ENCODE data around the gene MLX. TPM values are rescaled to one million over a fixed set of nuclear protein-coding genes. Genes with fewer than 3 reads are reported as not detected.
"Not testable (repeated sequence)": the region's sequence is repeated elsewhere in the genome, so short reads cannot be mapped to it uniquely, and the experiment has no call there.

Gene MLX
- total and polyA plus RNA-seq, 7 donors = 45.2 to 108 (median 67.9) TPM

DNA sequence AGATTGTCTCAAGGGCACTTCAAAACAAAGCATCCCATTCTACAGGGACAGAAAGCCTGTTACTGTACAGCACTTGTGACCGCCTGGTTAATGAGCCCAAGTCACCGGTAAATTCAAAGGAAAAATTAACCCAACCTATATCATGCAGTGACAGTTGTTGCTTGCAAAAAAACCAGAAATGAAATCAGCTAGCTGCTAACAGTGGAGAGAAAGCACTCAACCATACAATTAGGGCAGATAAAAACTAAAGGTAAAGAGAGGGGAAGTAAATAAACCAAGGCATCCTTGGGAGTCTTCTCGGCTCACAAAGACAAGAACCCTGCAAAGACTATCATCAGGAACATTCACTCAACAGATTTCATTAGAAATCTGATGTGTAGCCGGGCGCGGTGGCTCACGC is 36.4 kb downstream of the MLX start:
- intact Hi-C loops (cut with DNase I) = no loop called here
- TF ChIP-seq, protein P1, sequence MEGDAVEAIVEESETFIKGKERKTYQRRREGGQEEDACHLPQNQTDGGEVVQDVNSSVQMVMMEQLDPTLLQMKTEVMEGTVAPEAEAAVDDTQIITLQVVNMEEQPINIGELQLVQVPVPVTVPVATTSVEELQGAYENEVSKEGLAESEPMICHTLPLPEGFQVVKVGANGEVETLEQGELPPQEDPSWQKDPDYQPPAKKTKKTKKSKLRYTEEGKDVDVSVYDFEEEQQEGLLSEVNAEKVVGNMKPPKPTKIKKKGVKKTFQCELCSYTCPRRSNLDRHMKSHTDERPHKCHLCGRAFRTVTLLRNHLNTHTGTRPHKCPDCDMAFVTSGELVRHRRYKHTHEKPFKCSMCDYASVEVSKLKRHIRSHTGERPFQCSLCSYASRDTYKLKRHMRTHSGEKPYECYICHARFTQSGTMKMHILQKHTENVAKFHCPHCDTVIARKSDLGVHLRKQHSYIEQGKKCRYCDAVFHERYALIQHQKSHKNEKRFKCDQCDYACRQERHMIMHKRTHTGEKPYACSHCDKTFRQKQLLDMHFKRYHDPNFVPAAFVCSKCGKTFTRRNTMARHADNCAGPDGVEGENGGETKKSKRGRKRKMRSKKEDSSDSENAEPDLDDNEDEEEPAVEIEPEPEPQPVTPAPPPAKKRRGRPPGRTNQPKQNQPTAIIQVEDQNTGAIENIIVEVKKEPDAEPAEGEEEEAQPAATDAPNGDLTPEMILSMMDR (IDR thresholded peaks at IDR 0.05) = no peak
- no peaks in the 10 kb centered on the region for H3K27me3 ChIP-seq (ENCODE audit: insufficient read depth in 3 of 3, low read length in 2 of 3)
- H3K27ac ChIP-seq = no peak overlapping the region
- peaks cover 3 to 18% of the 10 kb centered on the region in 2 donors for H3K36me3 ChIP-seq (ENCODE audit: insufficient read depth in 1 of 2, low read depth in 1 of 2)
- no peak overlapping the region for H3K4me3 ChIP-seq
- DNase-seq = no peak
- WGBS, 3 donors = 90 to 92% (median 91%) methylated on average over 7 of the region's 7 CpGs
- no peaks in the 10 kb centered on the region for H3K9me3 ChIP-seq
- no peak for ATAC-seq
- H3K4me1 ChIP-seq = peaks cover 51% of the 10 kb centered on the region

DNA sequence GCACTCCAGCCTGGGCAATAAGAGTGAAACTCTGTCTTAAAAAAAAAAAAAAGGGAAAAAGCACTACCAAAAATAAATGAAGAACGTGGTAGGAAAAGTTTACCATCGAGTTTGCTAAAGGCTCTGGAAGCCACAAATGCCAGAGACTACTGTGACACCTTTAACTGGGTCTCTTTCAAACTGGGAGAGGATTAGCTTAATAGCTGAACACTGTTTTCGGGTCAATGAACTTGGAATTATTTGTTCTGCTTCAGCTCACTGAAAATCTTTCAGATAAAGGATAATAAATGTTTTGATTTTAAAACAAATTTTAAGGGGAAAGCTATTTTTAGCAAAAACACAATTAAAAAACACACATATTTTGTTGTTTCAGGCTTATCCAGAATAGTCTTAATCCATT is 40.9 kb downstream of the MLX start:
- H3K4me3 ChIP-seq = peak overlapping the region; percentile 79
- no peak for DNase-seq
- peak overlapping the region; percentile 90 for H3K27ac ChIP-seq
- H3K36me3 ChIP-seq (ENCODE audit: insufficient read depth in 1 of 2, low read depth in 1 of 2) = peaks cover 10 to 33% of the 10 kb centered on the region in 2 donors
- TF ChIP-seq, protein P1 (IDR thresholded peaks at IDR 0.05) = no peak
- ATAC-seq = no peak
- H3K9me3 ChIP-seq = no peaks in the 10 kb centered on the region
- no peaks in the 10 kb centered on the region for H3K27me3 ChIP-seq (ENCODE audit: insufficient read depth in 3 of 3, low read length in 2 of 3)
- H3K4me1 ChIP-seq = peaks cover 40% of the 10 kb centered on the region
- intact Hi-C loops (cut with DNase I) = no loop called here
- 13 to 37% (median 14%) methylated on average over 3 of the region's 3 CpGs for WGBS, 3 donors

- H3K36me3 ChIP-seq (ENCODE audit: insufficient read depth in 1 of 2, low read depth in 1 of 2) = peaks cover 10 to 34% of the 10 kb centered on the region in 2 donors
- WGBS, 3 donors = 0 to 1% (median 1%) methylated on average over 24 to 30 of the region's 30 CpGs
- DNase-seq (peak in 1 of 2 donors; percentile 57), ATAC-seq (peak; percentile 54 to 73 (median 62))
- H3K27ac ChIP-seq = peak overlapping the region; percentile 90
- no peaks in the 10 kb centered on the region for H3K9me3 ChIP-seq
- H3K27me3 ChIP-seq (ENCODE audit: insufficient read depth in 3 of 3, low read length in 2 of 3) = no peaks in the 10 kb centered on the region
- TF ChIP-seq, protein P1 (IDR thresholded peaks at IDR 0.05) = no peak
- H3K4me1 ChIP-seq = peaks cover 40% of the 10 kb centered on the region
- H3K4me3 ChIP-seq = peak overlapping the region; percentile 79
- intact Hi-C loops (cut with DNase I) = no loop called here
These were observed 41.6 kb downstream of the MLX start for GRCh38 chr17:42608305-42609181.

- H3K4me3 ChIP-seq = peak within 1 kb of the TSS; percentile 79
- intact Hi-C loops (cut with DNase I) = no loop called here
- H3K4me1 ChIP-seq = peaks cover 40% of the 10 kb centered on the region
- WGBS, 3 donors = 0 to 1% (median 0%) methylated on average over 63 to 66 of the region's 66 CpGs
- TF ChIP-seq, protein P1 (IDR thresholded peaks at IDR 0.05) = peak; percentile 43
- ATAC-seq = peak; percentile 95 to 97 (median 96)
- H3K27me3 ChIP-seq (ENCODE audit: insufficient read depth in 3 of 3, low read length in 2 of 3) = no peaks in the 10 kb centered on the region
- peak; percentile 99 to 100 for DNase-seq
- H3K9me3 ChIP-seq = no peaks in the 10 kb centered on the region
- H3K36me3 ChIP-seq (ENCODE audit: insufficient read depth in 1 of 2, low read depth in 1 of 2) = peaks cover 10 to 35% of the 10 kb centered on the region in 2 donors
- H3K27ac ChIP-seq = peak within 1 kb of the TSS; percentile 90
These were observed 42.4 kb downstream of the MLX start, which contains the start of the genes RETREG3 and TUBG1 for GRCh38 chr17:42609182-42609813. RETREG3 (minus strand) TSS chr17:42609374; CDS start chr17:42609324, 50 bp downstream. TUBG1 (plus strand) TSS chr17:42609683; CDS start chr17:42609738, 55 bp downstream.

DNA sequence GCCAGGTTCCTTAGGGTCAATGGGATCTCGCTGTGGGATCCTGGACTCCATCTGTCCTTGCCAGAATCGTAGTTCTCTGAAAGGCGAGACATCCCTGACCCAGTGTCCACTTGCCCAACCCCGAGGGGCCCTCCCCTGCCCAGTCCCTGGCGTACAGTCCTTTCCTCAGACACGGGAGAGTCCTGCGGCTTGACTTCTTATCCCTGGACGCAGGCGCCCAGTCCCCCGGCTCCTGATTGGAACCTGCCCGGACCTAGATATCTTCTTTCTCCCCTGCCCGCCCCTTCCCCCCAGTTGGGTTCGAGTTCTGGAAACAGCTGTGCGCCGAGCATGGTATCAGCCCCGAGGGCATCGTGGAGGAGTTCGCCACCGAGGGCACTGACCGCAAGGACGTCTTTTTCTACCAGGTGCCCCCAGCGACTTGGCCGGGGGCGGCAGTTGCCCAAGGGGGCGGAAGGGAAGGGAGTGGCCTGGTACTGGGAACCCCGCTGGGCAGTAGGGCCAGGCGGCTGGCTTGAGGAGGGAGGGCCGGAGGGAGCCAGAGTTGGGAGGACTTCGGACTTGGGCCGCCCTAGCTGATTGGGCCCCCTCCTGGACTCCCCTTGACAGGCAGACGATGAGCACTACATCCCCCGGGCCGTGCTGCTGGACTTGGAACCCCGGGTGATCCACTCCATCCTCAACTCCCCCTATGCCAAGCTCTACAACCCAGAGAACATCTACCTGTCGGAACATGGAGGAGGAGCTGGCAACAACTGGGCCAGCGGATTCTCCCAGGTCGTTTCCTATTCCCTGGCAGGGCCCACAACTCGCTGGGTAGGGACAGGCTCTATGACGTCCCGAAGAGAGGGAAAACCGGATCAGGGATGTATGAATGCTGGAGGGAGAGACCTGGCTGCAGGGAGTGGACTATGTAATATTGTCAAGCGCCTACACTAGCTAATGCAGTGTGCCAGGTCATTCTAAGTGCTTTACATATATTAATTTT is 43.2 kb downstream of the MLX start:
- peak; percentile 55 to 62 (median 56) for ATAC-seq
- H3K4me1 ChIP-seq = peaks cover 35% of the 10 kb centered on the region

More for the DNA sequence above, 43.2 kb downstream of the MLX start:
- peak; percentile 72 for DNase-seq
- Histone ChIP-seq H3K4me3 (peak overlapping the region; percentile 79), H3K27ac (peak overlapping the region; percentile 90), H3K36me3 (ENCODE audit: insufficient read depth in 1 of 2, low read depth in 1 of 2) (peaks cover 10 to 38% of the 10 kb centered on the region in 2 donors)
- WGBS, 3 donors = 6 to 11% (median 10%) methylated on average over 34 to 35 of the region's 42 CpGs
- intact Hi-C loops (cut with DNase I); H3K9me3 ChIP-seq; H3K27me3 ChIP-seq (ENCODE audit: insufficient read depth in 3 of 3, low read length in 2 of 3): not testable (repeated sequence)
